Keratinocyte (primary cell): ENCODE measurements around the gene KCNQ1OT1. TPM values are rescaled to one million over a fixed set of nuclear protein-coding genes. Genes with fewer than 3 reads are reported as not detected.

ENCODE experiments used
- DNase-seq: peaks from one replicate; pipeline ENCODE4 v3.0.0-alpha.2; 2011; ENCODE audit warnings: low read depth, missing footprints, low spot score
- FAIRE-seq: peaks from 2 replicates; lab custom pipeline; 2011; peaks lifted over from hg19 to GRCh38; lab: Jason Lieb, UNC
- H2AFZ ChIP-seq: 2 replicates; pipeline ENCODE4 v1.6.0; 2012; ENCODE audit warnings: low read length, control low read depth, inconsistent platforms; ENCODE audit not compliant: control insufficient read depth
- H3K27ac ChIP-seq: 2 replicates; pipeline ENCODE4 v1.5.1; 2011; ENCODE audit warnings: low read length; ENCODE audit not compliant: control insufficient read depth, insufficient read depth
- H3K27me3 ChIP-seq: 3 replicates; pipeline ENCODE4 v1.6.0; 2011; ENCODE audit warnings: low read length; ENCODE audit not compliant: control insufficient read depth, insufficient read depth; ENCODE audit errors: extremely low read depth
- H3K36me3 ChIP-seq, 2 experiments: 2 replicates in 1 of 2; 3 replicates in 1 of 2; pipeline ENCODE4 v1.5.1; 2011; ENCODE audit warnings: low read length in 2 of 2, mild to moderate bottlenecking in 1 of 2; ENCODE audit not compliant: control insufficient read depth in 2 of 2, insufficient read depth in 2 of 2; ENCODE audit errors: extremely low read depth in 1 of 2
- H3K4me1 ChIP-seq: 3 replicates; pipeline ENCODE4 v1.5.1; 2011; ENCODE audit warnings: low read length; ENCODE audit not compliant: control insufficient read depth, insufficient read depth; ENCODE audit errors: extremely low read depth
- H3K4me2 ChIP-seq: 3 replicates; pipeline ENCODE4 v1.6.0; 2011; ENCODE audit warnings: low read depth, low read length; ENCODE audit not compliant: control insufficient read depth, insufficient read depth; ENCODE audit errors: extremely low read depth
- H3K4me3 ChIP-seq, 3 experiments: fragments of 200-600 bp in 1 of 3; sonication (generic) in 1 of 3; 2 replicates in 2 of 3; 3 replicates in 1 of 3; pipeline ENCODE4 v1.5.1; 2011 to 2016; ENCODE audit warnings: low read length in 3 of 3, mild to moderate bottlenecking in 3 of 3, control low read depth in 2 of 3, inconsistent platforms in 1 of 3, low read depth in 1 of 3, mixed read lengths in 1 of 3, mixed run types in 1 of 3, moderate library complexity in 1 of 3; ENCODE audit not compliant: control insufficient read depth in 2 of 3, insufficient read depth in 2 of 3; ENCODE audit errors: extremely low read depth in 1 of 3
- H3K79me2 ChIP-seq: 2 replicates; pipeline ENCODE4 v1.6.0; 2012; ENCODE audit warnings: low read length; ENCODE audit not compliant: control insufficient read depth, insufficient read depth
- H3K9ac ChIP-seq: 3 replicates; pipeline ENCODE4 v1.6.0; 2011; ENCODE audit warnings: low read length; ENCODE audit not compliant: control insufficient read depth, insufficient read depth; ENCODE audit errors: extremely low read depth
- H3K9me1 ChIP-seq: 3 replicates; pipeline ENCODE4 v1.6.0; 2011; ENCODE audit warnings: low read length; ENCODE audit not compliant: control insufficient read depth, insufficient read depth; ENCODE audit errors: extremely low read depth
- H3K9me3 ChIP-seq: 2 replicates; pipeline ENCODE4 v1.5.1; 2012; ENCODE audit warnings: low read depth, low read length; ENCODE audit not compliant: control insufficient read depth
- H4K20me1 ChIP-seq: 3 replicates; pipeline ENCODE4 v1.6.0; 2011; ENCODE audit warnings: low read length; ENCODE audit not compliant: control insufficient read depth, insufficient read depth; ENCODE audit errors: extremely low read depth
- CTCF ChIP-seq, 3 experiments: IDR thresholded peaks in 1 of 3; conservative IDR thresholded peaks in 1 of 3; optimal IDR thresholded peaks in 1 of 3; 2 replicates in 2 of 3; 3 replicates in 1 of 3; pipeline versions ENCODE3 to v1.5.1; 2011; ENCODE audit warnings: low read length in 3 of 3, mild to moderate bottlenecking in 3 of 3, moderate library complexity in 2 of 3, control low read depth in 1 of 3, inconsistent platforms in 1 of 3; ENCODE audit not compliant: insufficient read depth in 2 of 3; ENCODE audit errors: extremely low read depth in 1 of 3
- EZH2 ChIP-seq: IDR thresholded peaks from one replicate; pipeline ENCODE4 v1.6.1; 2012; ENCODE audit warnings: inconsistent platforms, mild to moderate bottlenecking, low read length, moderate library complexity
- dilution Hi-C: fragments of 300-500 bp; cut with MboI; formaldehyde crosslinking; loops from one replicate; pipeline ENCODE4 v1.7.0; 2020; ENCODE audit warnings: low sequenced_read_pairs; ENCODE audit not compliant: extremely low pct_ligation_motif_present
- polyA plus RNA-seq, 5 experiments: library from polyadenylated mRNA; depleted of rRNA in 3 of 5; stranded (reverse) in 3 of 5; stranded (forward) in 1 of 5; unstranded in 1 of 5; fragments of >200 nt; gene quantifications; 1 replicate in 1 of 5; 2 replicates in 3 of 5; 3 replicates in 1 of 5; pipeline versions ENCODE4 v1.2.1 to v1.2.3, GENCODE V29; 2011 to 2012; ENCODE audit warnings: missing spikeins in 2 of 5, low read depth in 1 of 5, low replicate concordance in 1 of 5

KCNQ1OT1 gene
- polyA plus RNA-seq, 1 donor (not counting 4 experiments of a cell fraction or from before 2014, with no cell fraction given), result 0.07 TPM

GRCh38 chr11:2691991-2692875, 7.6 kb downstream of the KCNQ1OT1 start:
- no peak overlapping the region for H3K4me2 ChIP-seq
- no peaks in the 10 kb centered on the region for H3K9me3 ChIP-seq
- no peak overlapping the region for H3K9ac ChIP-seq
- no peaks in the 10 kb centered on the region for H4K20me1 ChIP-seq
- H3K4me1 ChIP-seq, result no peaks in the 10 kb centered on the region
- dilution Hi-C loops, result no loop called here
- no peaks in the 10 kb centered on the region for H3K27me3 ChIP-seq
- no peak overlapping the region for H3K4me3 ChIP-seq
- peaks cover 14% of the 10 kb centered on the region for H3K79me2 ChIP-seq
- no peaks in the 10 kb centered on the region for H3K36me3 ChIP-seq
- DNase-seq, result no peak
- no peak overlapping the region for H3K27ac ChIP-seq
- H3K9me1 ChIP-seq, result no peaks in the 10 kb centered on the region
- FAIRE-seq, result no peak
- no peak overlapping the region for H2AFZ ChIP-seq
- TF ChIP-seq CTCF (optimal IDR thresholded peaks at IDR 0.05 in 1 of 3, IDR thresholded peaks at IDR 0.05 in 1 of 3, conservative IDR thresholded peaks at IDR 0.05 in 1 of 3; ENCODE audit: extremely low read depth in 1 of 3, insufficient read depth in 2 of 3, low read length in 3 of 3) (peak; percentile 25 to 63 (median 34)), EZH2 (no peak)

GRCh38 chr11:2691355-2691761, 8.4 kb downstream of the KCNQ1OT1 start:
- DNase-seq, result no peak
- TF ChIP-seq CTCF (optimal IDR thresholded peaks at IDR 0.05 in 1 of 3, IDR thresholded peaks at IDR 0.05 in 1 of 3, conservative IDR thresholded peaks at IDR 0.05 in 1 of 3; ENCODE audit: extremely low read depth in 1 of 3, insufficient read depth in 2 of 3, low read length in 3 of 3), result no peak
- no peak for TF ChIP-seq EZH2
- FAIRE-seq, result no peak
- no peaks in the 10 kb centered on the region for H3K36me3 ChIP-seq
- H3K4me3 ChIP-seq, result no peak overlapping the region
- H4K20me1 ChIP-seq, result no peaks in the 10 kb centered on the region
- no peak overlapping the region for H3K9ac ChIP-seq
- dilution Hi-C loops, result no loop called here
- no peak overlapping the region for H3K4me2 ChIP-seq
- H3K4me1 ChIP-seq, result no peaks in the 10 kb centered on the region
- H3K79me2 ChIP-seq, result peaks cover 13% of the 10 kb centered on the region
- no peak overlapping the region for H3K27ac ChIP-seq
- H2AFZ ChIP-seq, result no peak overlapping the region
- H3K9me1 ChIP-seq, result no peaks in the 10 kb centered on the region
- no peaks in the 10 kb centered on the region for H3K27me3 ChIP-seq
- no peaks in the 10 kb centered on the region for H3K9me3 ChIP-seq
